Measurements from ENCODE around the gene KANK4.

- no peak for TF ChIP-seq GTF2F1 (IDR thresholded peaks at IDR 0.05; ENCODE audit: borderline replicate concordance, low read depth, low read length)
- no peak for TF ChIP-seq CTCF (IDR thresholded peaks at IDR 0.05; ENCODE audit: control extremely low read depth in 1 of 3, insufficient read depth in 1 of 3, low read depth in 1 of 3, low read length in 3 of 3)
- no peak for TF ChIP-seq YY1 (IDR thresholded peaks at IDR 0.05; ENCODE audit: low read depth, low read length)
- TF ChIP-seq RXRA (IDR thresholded peaks at IDR 0.05; ENCODE audit: insufficient read depth, low read depth, low read length): no peak
Measured at GRCh38 chr1:62356257-62356835, 37.1 kb upstream of the KANK4 start.

Data from H1 (cell line).